Loucy (cell line): ENCODE results near the gene MEGF9.

Experiments used
- EZH2phosphoT487 ChIP-seq: fragments of 200-600 bp; IDR thresholded peaks from 2 replicates; pipeline ENCODE4 v1.6.1; 2018; ENCODE audit warnings: antibody characterized with exemption, mild to moderate bottlenecking, moderate library complexity, borderline replicate concordance
- TF ChIP-seq, protein P1 (sequence below): fragments of 200-600 bp; sonication (generic); conservative IDR thresholded peaks from 2 replicates; pipeline ENCODE4 v1.5.1; 2014; ENCODE audit warnings: mild to moderate bottlenecking, antibody characterized with exemption, low read length

DNA sequence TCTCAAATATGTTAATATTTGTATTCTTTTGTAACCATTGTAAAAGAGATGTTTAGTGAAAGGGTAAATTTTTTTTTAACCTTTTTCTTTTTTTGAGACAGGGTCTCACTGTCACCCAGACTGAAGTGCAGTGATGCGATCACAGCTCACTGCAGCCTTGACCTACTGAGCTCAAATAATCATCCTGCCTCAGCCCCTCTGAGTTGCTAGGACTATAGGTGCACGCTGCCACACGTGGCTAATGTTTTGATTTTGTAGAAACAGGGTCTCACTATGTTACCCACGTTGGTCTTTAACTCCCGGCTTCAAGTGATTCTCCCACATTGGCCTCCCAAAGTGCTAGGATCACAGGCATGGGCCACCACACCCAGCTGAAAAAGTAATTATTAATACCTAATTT, 76.4 kb downstream of the MEGF9 start:
- TF ChIP-seq, protein P1, sequence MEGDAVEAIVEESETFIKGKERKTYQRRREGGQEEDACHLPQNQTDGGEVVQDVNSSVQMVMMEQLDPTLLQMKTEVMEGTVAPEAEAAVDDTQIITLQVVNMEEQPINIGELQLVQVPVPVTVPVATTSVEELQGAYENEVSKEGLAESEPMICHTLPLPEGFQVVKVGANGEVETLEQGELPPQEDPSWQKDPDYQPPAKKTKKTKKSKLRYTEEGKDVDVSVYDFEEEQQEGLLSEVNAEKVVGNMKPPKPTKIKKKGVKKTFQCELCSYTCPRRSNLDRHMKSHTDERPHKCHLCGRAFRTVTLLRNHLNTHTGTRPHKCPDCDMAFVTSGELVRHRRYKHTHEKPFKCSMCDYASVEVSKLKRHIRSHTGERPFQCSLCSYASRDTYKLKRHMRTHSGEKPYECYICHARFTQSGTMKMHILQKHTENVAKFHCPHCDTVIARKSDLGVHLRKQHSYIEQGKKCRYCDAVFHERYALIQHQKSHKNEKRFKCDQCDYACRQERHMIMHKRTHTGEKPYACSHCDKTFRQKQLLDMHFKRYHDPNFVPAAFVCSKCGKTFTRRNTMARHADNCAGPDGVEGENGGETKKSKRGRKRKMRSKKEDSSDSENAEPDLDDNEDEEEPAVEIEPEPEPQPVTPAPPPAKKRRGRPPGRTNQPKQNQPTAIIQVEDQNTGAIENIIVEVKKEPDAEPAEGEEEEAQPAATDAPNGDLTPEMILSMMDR = no peak
- no peak for TF ChIP-seq EZH2phosphoT487
